Stomach smooth muscle (tissue), 2 donors: ENCODE measurements around the gene PIK3R2.
"Not testable (repeated sequence)": the region's sequence is repeated elsewhere in the genome, so short reads cannot be mapped to it uniquely, and the experiment has no call there.

Source experiments
- H3K27ac ChIP-seq: one replicate; pipeline ENCODE4 v1.7.0; 2013; ENCODE audit warnings: mild to moderate bottlenecking, low read length, inconsistent platforms
- H3K27me3 ChIP-seq, 2 donors: one replicate each; pipeline ENCODE4 v1.7.0; 2013; ENCODE audit warnings: low read length in 2 of 2; ENCODE audit not compliant: insufficient read depth in 2 of 2, control insufficient read depth in 1 of 2
- H3K36me3 ChIP-seq, 2 donors: one replicate each; pipeline ENCODE4 v1.7.0; 2013; ENCODE audit warnings: low read length in 2 of 2; ENCODE audit not compliant: control insufficient read depth in 2 of 2, insufficient read depth in 2 of 2
- H3K4me1 ChIP-seq: one replicate; pipeline ENCODE4 v1.7.0; 2013; ENCODE audit warnings: low read length; ENCODE audit not compliant: control insufficient read depth, insufficient read depth
- H3K4me3 ChIP-seq, 2 donors: one replicate each; pipeline ENCODE4 v1.7.0; 2013; ENCODE audit warnings: low read length in 2 of 2
- H3K9ac ChIP-seq, 2 donors: one replicate each; pipeline ENCODE4 v1.7.0; 2013; ENCODE audit warnings: low read length in 2 of 2, mild to moderate bottlenecking in 1 of 2
- H3K9me3 ChIP-seq, 2 donors: one replicate each; pipeline ENCODE4 v1.7.0; 2013; ENCODE audit warnings: low read length in 2 of 2; ENCODE audit not compliant: control insufficient read depth in 2 of 2
- donor health status: healthy.
- donor health status: Pancreatic carcinoma.

Gene PIK3R2

DNA sequence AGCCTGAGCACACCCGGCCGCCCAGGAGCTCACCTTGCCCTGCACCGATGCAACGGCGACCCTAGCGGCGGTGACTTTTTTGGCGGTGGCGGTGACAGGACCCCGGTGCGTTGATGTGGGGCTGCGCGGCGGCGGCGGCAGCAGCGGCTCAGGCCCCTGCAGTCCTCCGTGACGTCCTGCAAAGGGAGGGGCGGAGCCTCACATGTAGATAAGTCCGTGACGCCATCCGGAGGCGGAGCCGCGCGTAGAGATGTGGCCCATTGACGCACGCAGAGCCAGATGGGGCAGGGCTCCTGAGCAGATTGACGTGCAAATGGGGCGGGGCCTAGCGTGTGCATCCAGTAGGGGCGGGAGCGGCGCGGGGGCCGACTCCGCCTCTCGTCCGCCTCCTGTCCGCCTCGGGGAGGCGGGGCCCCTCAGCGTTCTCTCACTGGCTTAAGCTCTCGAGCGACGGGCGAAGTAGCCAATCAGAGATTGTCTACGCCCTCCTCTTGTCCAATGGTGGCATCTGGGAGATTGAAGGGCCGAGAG is 51.0 kb downstream of the PIK3R2 start, which contains the start of gene RAB3A:
TSS of gene RAB3A (minus strand) at position 180 of the 531 bp plus-strand sequence. CDS start 1,302 bp downstream, outside the sequence.
- Histone ChIP-seq H3K36me3 (peaks cover 0 to 11% of the 10 kb centered on the region in 2 donors), H3K9me3 (no peaks in the 10 kb centered on the region), H3K27me3 (peaks cover 0 to 3% of the 10 kb centered on the region in 2 donors), H3K4me1 (peaks cover 33% of the 10 kb centered on the region), H3K4me3 (peak within 1 kb of the TSS; percentile 90 to 92), H3K27ac (peak within 1 kb of the TSS; percentile 100), H3K9ac (peak within 1 kb of the TSS; percentile 86 to 97)

DNA sequence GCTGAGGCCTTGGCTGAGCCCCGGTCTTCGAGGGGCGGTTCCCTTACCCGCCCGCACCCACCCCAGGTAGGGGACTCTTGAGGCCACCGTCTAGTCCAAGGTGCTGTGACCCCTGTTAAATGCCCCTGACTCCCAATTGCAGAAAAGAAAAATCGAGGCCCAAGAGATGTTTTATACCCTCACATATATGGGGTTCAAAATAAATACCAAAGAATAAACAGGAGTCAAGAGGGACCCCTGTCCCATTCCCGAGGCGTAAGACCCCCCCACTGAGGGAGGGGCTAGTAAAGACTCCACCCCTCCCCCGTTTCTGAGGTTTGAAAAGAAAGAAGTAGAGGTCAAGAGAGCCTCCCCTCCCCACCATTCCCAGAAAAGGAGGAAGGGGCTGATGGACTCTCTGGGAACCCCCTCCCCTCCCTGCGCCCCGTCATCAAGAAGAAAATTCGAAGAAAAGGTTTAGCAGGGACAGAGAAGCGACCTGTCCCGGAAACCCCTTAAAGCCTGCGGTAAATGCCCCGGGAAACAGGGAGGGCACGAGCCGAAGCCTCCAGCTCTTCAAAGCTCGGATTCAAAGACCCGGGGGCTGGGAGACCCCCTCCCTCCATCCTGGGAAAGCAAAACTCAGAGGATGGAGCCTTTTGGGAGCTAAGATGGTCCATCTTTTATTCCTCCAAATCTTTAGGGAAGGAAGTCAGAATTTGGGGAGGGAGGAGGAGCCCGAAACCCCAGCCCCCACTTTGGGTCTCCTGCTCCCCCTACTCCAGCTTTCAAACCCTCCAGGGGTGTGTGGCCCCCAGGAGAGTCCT is 51.6 kb downstream of the PIK3R2 start:
- peak overlapping the region; percentile 78 to 80 for H3K4me3 ChIP-seq
- peaks cover 0 to 3% of the 10 kb centered on the region in 2 donors for H3K27me3 ChIP-seq
- H3K4me1 ChIP-seq: peaks cover 33% of the 10 kb centered on the region
- peaks cover 0 to 9% of the 10 kb centered on the region in 2 donors for H3K36me3 ChIP-seq
- no peaks in the 10 kb centered on the region for H3K9me3 ChIP-seq
- peak overlapping the region; percentile 100 for H3K27ac ChIP-seq
- H3K9ac ChIP-seq: peak overlapping the region; percentile 86 to 97

- peaks cover 0 to 3% of the 10 kb centered on the region in 2 donors for H3K27me3 ChIP-seq
- peak overlapping the region; percentile 78 to 80 for H3K4me3 ChIP-seq
- H3K27ac ChIP-seq: peak overlapping the region; percentile 100
- no peaks in the 10 kb centered on the region for H3K9me3 ChIP-seq
- peaks cover 33% of the 10 kb centered on the region for H3K4me1 ChIP-seq
- H3K9ac ChIP-seq: peak overlapping the region; percentile 86 to 97
- H3K36me3 ChIP-seq: peaks cover 0 to 7% of the 10 kb centered on the region in 2 donors
Observed at GRCh38 chr19:18205200-18205892, 52.4 kb downstream of the PIK3R2 start.

DNA sequence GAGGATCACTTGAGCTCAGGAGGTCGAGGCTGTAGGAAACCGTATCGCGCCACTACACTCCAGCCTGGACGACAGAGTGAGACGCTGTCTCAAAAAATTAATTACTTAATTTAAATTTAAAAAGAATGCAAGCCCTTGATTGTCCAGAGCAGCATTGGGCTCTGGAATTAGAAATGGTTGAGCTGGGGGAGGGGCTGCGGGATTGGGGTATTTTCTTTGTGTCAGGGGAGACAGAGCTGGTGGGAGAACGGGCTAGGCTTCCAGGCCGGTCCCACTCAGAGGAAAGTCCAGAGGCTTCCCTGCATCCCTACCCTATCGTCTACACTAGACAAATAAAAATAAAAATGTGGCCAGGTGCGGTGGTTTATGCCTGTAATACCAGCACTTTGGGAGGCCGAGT is 53.1 kb downstream of the PIK3R2 start:
- Histone ChIP-seq H3K36me3 (peaks cover 0 to 5% of the 10 kb centered on the region in 2 donors), H3K9me3 (no peaks in the 10 kb centered on the region), H3K4me3 (peak overlapping the region in 1 of 2 donors; percentile 78), H3K27ac (peak overlapping the region; percentile 100), H3K9ac (no peak overlapping the region), H3K4me1 (peaks cover 30% of the 10 kb centered on the region), H3K27me3 (peaks cover 0 to 3% of the 10 kb centered on the region in 2 donors)

DNA sequence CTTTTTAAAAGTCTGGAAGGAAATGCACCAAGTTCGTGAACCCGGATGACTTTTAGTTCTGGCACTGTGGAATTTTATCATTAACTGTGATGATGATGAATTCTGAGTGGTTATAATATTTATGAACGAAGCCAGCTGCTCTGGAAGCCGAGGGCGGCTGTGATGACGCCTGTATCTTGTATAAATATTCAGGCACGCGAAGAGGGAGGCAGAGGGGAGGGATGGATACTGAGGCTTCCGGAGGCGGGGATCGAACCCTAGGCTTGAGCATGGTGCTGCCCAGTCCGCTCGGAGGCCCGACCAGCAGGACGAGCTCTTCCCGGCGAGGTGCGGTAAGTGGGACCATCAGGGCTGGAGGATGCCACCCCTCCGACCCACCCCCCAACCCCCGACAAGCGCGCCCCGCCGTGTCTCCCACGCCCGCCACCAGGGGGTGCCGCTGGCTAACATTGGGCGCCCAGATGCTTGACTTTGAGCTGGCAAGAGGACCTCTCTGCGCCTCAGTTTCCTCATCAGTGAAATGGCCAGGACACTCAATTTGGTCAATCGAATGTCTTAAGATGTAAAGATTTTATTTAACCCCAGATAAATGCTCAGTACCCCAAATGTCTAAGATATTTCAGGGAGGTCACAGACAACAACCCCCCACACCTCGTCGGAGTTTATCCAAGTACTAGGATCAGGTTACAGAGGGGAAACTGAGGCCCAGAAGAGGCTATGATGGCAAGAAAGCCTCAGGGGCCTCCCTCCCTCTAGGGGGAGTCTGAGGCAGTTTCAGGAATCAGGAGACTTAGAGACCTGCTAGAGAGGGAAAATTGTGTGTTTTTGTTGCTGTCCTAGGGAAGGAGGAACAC is 55.4 kb downstream of the PIK3R2 start:
- no peak overlapping the region for H3K4me3 ChIP-seq
- H3K9me3 ChIP-seq: no peaks in the 10 kb centered on the region
- no peak overlapping the region for H3K27ac ChIP-seq
- H3K4me1 ChIP-seq: peaks cover 19% of the 10 kb centered on the region
- no peaks in the 10 kb centered on the region for H3K36me3 ChIP-seq
- no peak overlapping the region for H3K9ac ChIP-seq
- peaks cover 0 to 3% of the 10 kb centered on the region in 2 donors for H3K27me3 ChIP-seq

- not testable (repeated sequence) for H3K9me3 ChIP-seq, H3K36me3 ChIP-seq, H3K27ac ChIP-seq, H3K9ac ChIP-seq, H3K4me3 ChIP-seq, H3K27me3 ChIP-seq
- H3K4me1 ChIP-seq: peaks cover 12% of the 10 kb centered on the region
Observed at GRCh38 chr19:18209912-18210311, 56.9 kb downstream of the PIK3R2 start.

DNA sequence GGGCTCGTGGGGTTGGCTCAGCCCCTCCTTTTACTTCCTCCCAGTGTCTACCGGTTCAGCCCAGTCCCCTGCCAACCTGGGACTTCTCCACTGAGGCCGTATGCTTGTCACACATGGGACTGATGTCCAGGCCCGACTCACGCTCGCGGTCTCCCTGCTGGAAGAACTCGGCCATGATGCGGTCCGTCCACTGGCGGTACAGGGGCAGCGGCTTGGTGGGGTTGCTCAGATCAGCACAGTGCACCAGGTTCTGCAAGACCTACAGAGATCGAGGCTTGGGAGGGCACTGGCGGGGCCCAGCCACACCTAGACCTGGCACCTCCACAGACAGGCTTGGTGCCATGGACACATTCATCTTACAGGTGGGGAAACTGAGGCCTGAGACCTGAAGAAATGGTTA is 58.7 kb downstream of the PIK3R2 start:
- peaks cover 3% of the 10 kb centered on the region for H3K4me1 ChIP-seq
- H3K27me3 ChIP-seq: peaks cover 0 to 3% of the 10 kb centered on the region in 2 donors
- H3K4me3 ChIP-seq: no peak overlapping the region
- H3K27ac ChIP-seq: no peak overlapping the region
- no peak overlapping the region for H3K9ac ChIP-seq
- no peaks in the 10 kb centered on the region for H3K9me3 ChIP-seq
- no peaks in the 10 kb centered on the region for H3K36me3 ChIP-seq

- Histone ChIP-seq H3K9ac (no peak overlapping the region), H3K9me3 (no peaks in the 10 kb centered on the region), H3K4me1 (no peaks in the 10 kb centered on the region), H3K27me3 (no peaks in the 10 kb centered on the region), H3K4me3 (no peak overlapping the region), H3K36me3 (no peaks in the 10 kb centered on the region), H3K27ac (no peak overlapping the region)
Observed at GRCh38 chr19:18214779-18215433, 61.9 kb downstream of the PIK3R2 start.

- Histone ChIP-seq H3K27ac (no peak overlapping the region), H3K9ac (no peak overlapping the region), H3K4me1 (no peaks in the 10 kb centered on the region), H3K4me3 (no peak overlapping the region), H3K36me3 (no peaks in the 10 kb centered on the region), H3K27me3 (peaks cover 3 to 4% of the 10 kb centered on the region in 2 donors), H3K9me3 (no peaks in the 10 kb centered on the region)
Observed at GRCh38 chr19:18216789-18217188, 63.8 kb downstream of the PIK3R2 start.

DNA sequence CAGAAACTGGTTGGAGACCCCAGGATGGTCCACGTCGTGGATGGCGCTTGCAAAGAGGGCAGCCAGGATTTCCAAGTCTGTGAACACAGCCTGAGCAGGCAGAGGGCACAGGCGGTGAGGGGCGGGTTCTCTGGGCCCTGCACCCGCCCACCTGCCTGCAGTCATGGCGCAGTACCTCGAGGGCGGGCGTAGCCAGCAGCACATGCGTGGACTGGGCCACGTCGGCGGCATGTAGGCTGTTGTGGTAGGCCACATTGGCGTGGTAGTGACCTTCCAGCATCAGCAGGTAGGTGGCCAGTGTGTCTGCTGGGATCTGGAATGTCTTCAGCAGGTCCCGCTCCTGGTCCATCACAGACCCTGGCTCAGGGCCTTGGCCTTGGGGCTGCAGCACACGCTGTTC is 65.2 kb downstream of the PIK3R2 start:
- H3K9me3 ChIP-seq: no peaks in the 10 kb centered on the region
- H3K4me3 ChIP-seq: no peak overlapping the region
- H3K27me3 ChIP-seq: peaks cover 7 to 9% of the 10 kb centered on the region in 2 donors
- H3K4me1 ChIP-seq: no peaks in the 10 kb centered on the region
- no peak overlapping the region for H3K9ac ChIP-seq
- no peak overlapping the region for H3K27ac ChIP-seq
- no peaks in the 10 kb centered on the region for H3K36me3 ChIP-seq
